Tibial nerve (tissue), 4 donors: ENCODE data around the gene ATP1A1.

ENCODE experiments used
- EP300 ChIP-seq, 2 donors: sonication (generic); formaldehyde crosslinking; IDR thresholded peaks; one replicate each; pipeline ENCODE4 v1.6.1; 2017; ENCODE audit warnings: antibody characterized with exemption in 2 of 2, mild to moderate bottlenecking in 1 of 2
- POLR2A ChIP-seq, 2 donors: fragments of 450-650 bp; IDR thresholded peaks; one replicate each; pipeline ENCODE4 v1.6.1; 2017; ENCODE audit warnings: antibody characterized with exemption in 2 of 2, mild to moderate bottlenecking in 2 of 2, moderate library complexity in 2 of 2
- TF ChIP-seq, protein P1 (sequence below), 5 experiments: fragments of 200-600 bp in 3 of 5; fragments of 450-650 bp in 2 of 5; sonication (generic) in 3 of 5; IDR thresholded peaks; one replicate each; pipeline ENCODE4 v1.5.1; 2016 to 2019; ENCODE audit warnings: antibody characterized with exemption in 5 of 5, mild to moderate bottlenecking in 3 of 5, moderate library complexity in 2 of 5

DNA sequence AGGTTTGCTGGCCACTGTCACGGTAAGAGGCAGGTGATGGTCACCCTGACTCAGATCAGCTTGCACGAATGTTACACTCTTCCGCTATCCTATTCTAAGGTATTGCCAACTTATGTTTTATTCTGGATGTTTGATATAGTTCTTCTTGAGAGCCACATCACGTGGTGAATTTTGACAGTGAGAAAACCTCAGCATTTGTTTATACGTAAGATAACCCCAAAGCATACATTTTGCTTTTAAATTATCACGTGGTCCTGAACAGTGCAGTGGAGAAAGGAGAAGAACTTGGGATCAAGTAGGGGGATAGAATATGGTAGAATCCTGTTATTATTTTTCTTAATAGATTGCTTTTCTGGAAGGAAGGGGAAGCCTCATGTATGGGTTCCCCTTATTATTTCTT, 16.6 kb downstream of the ATP1A1 start:
- TF ChIP-seq, protein P1, sequence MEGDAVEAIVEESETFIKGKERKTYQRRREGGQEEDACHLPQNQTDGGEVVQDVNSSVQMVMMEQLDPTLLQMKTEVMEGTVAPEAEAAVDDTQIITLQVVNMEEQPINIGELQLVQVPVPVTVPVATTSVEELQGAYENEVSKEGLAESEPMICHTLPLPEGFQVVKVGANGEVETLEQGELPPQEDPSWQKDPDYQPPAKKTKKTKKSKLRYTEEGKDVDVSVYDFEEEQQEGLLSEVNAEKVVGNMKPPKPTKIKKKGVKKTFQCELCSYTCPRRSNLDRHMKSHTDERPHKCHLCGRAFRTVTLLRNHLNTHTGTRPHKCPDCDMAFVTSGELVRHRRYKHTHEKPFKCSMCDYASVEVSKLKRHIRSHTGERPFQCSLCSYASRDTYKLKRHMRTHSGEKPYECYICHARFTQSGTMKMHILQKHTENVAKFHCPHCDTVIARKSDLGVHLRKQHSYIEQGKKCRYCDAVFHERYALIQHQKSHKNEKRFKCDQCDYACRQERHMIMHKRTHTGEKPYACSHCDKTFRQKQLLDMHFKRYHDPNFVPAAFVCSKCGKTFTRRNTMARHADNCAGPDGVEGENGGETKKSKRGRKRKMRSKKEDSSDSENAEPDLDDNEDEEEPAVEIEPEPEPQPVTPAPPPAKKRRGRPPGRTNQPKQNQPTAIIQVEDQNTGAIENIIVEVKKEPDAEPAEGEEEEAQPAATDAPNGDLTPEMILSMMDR (IDR thresholded peaks at IDR 0.05) = no peak
- TF ChIP-seq EP300 (IDR thresholded peaks at IDR 0.05) = no peak
- TF ChIP-seq POLR2A (IDR thresholded peaks at IDR 0.05) = no peak
